CD4-positive, alpha-beta T cell treated with Interleukin-4 for 1 hour (primary cell): Measurements from ENCODE around the gene IBA57.

ENCODE experiments used
- DNase-seq, 2 donors: peaks; one replicate each; pipeline ENCODE4 v3.0.0-alpha.2; 2020 to 2022

Gene IBA57

GRCh38 chr1:228157729-228158126 lies 7.9 kb upstream of the IBA57 start:
- no peak for DNase-seq

GRCh38 chr1:228158151-228159007 lies 7.2 kb upstream of the IBA57 start:
- DNase-seq: no peak

- no peak for DNase-seq
Observed at GRCh38 chr1:228159008-228159665, 6.5 kb upstream of the IBA57 start.

GRCh38 chr1:228160201-228160761 lies 5.3 kb upstream of the IBA57 start:
- DNase-seq: no peak

GRCh38 chr1:228161362-228161761 lies 4.2 kb upstream of the IBA57 start:
- no peak for DNase-seq

GRCh38 chr1:228161866-228162265 lies 3.7 kb upstream of the IBA57 start:
- DNase-seq: no peak

- no peak for DNase-seq
Observed at GRCh38 chr1:228162286-228163006, 3.2 kb upstream of the IBA57 start.

- DNase-seq: no peak
Observed at GRCh38 chr1:228163007-228163753, 2.4 kb upstream of the IBA57 start.

GRCh38 chr1:228163776-228164519 lies 1.7 kb upstream of the IBA57 start:
- no peak for DNase-seq

- no peak for DNase-seq
Observed at GRCh38 chr1:228164561-228165371, 838 bp upstream of the IBA57 start.

GRCh38 chr1:228166170-228166936 lies 749 bp downstream of the IBA57 start:
- DNase-seq: peak; percentile 80 to 84

- DNase-seq: no peak
Observed at GRCh38 chr1:228168563-228169270, 3.1 kb downstream of the IBA57 start.

- DNase-seq: no peak
Observed at GRCh38 chr1:228169345-228169744, 3.7 kb downstream of the IBA57 start.

GRCh38 chr1:228170666-228171065 lies 5.1 kb downstream of the IBA57 start:
- DNase-seq: no peak

GRCh38 chr1:228171221-228171891 lies 5.8 kb downstream of the IBA57 start:
- no peak for DNase-seq

- DNase-seq: no peak
Observed at GRCh38 chr1:228172591-228173527, 7.3 kb downstream of the IBA57 start.
